HG03439 (cell line): Measurements from ENCODE around the gene ITPRIP.

ENCODE experiments used
- ATAC-seq: cut with Tn5 transposase; IDR thresholded peaks from one replicate; pipeline ENCODE4 v1.9.1; 2021; ENCODE audit warnings: mild to moderate bottlenecking, moderate library complexity; ENCODE audit not compliant: unreplicated experiment

ITPRIP gene

GRCh38 chr10:104288355-104288754, 49.9 kb downstream of the ITPRIP start:
- ATAC-seq = no peak

DNA sequence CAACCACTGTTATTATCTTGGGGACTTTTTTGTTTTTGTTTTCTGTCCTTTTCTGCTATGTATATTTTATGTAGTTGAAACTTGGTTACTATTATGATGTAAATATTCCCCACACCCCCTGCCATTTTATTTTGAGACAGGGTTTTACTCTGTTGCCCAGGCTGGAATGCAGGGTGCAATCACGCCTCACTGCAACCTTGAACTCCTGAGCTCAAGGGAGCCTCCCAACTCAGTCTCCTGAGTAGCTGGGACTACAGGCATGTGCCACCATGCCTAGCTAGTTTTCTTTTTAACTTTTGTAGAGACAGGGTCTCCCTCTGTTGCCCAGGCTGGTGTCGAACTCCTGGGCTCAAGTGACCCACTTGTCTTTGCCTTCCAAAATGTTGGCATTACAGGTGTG, 51.3 kb downstream of the ITPRIP start:
- no peak for ATAC-seq

GRCh38 chr10:104284846-104285245, 53.4 kb downstream of the ITPRIP start:
- ATAC-seq = no peak

DNA sequence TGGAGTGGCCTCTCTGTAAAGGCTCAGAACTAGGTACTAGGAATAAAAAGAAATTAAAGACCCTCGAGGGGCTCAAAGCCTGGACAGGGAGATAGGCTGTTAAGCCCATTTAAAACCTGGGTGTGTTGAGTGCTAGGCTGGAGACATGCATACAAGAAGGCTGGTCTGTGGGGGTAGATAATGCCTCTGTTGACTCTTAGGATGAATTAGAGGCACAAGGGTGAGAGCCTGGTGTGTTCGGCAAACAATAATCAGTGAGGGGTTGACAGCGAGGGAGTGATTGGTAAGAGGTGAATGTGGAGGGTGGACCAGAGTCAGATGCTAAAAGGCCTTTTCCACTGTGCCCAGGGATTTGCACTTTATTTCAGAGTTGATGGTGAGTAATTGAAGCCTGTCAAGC, 56.6 kb downstream of the ITPRIP start:
- no peak for ATAC-seq

DNA sequence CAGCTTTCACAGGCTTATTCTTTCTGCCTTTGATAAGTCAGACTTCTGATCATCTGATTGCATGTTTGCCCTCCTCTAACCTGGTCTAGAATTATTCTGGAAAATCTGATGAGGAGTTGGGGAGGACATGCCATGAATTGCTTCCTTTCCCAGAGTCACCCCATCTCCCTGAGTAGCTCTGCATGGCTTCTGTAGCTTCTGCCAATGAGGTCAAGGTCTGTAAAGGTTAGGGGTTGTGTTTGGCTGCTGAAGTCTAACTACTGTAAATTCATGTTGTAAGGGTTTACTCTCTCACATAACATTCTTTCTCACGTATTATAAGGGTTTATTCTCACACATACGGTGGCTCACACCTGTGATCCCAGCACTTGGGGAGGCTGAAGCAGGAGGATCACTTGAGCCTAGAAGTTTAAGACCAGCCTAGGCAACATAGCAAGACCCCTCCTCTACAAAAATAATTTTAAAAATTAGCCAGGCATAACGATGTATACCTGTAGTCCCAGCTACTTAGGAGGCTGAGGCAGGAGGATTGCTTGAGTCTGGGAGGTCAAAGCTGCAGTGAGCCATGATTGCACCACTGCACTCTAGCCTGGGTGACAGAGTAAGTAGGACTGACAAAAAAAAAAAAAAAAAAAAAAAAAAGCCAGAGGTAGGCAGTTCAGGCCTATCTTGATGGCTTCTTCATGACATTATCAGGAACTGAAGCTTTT, 58.6 kb downstream of the ITPRIP start:
- ATAC-seq = no peak

DNA sequence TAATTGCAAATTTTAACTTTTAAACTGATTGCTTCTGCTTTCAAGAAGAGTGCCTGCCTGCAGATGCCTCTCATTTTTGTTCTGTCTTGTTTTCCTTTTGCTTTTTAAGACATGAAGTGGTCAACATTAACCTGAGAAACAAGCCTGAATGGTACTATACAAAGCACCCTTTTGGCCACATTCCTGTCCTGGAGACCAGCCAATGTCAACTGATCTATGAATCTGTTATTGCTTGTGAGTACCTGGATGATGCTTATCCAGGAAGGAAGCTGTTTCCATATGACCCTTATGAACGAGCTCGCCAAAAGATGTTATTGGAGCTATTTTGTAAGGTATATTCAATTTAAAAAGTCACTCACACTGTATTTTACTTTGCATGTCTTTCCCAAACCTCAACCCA, 60.5 kb downstream of the ITPRIP start:
- ATAC-seq = no peak

DNA sequence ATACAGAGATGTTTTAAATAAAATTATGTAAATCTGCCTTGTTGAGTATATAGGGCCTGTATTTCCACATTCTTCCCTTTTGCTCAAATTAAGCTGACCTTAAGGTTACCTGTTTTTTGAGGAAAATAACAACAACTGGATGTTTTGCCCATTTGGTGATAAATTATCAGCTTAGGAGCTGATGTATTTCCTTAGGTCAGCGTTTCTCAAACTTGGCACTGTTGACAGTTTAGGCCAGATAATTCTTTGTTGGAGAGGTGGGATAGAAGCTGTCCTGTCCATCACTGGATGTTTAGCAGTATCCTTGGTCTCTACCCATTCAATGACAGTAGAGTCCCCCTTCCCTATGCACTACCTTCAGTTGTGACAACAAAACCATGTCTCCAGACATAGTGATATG, 62.1 kb downstream of the ITPRIP start:
- no peak for ATAC-seq

DNA sequence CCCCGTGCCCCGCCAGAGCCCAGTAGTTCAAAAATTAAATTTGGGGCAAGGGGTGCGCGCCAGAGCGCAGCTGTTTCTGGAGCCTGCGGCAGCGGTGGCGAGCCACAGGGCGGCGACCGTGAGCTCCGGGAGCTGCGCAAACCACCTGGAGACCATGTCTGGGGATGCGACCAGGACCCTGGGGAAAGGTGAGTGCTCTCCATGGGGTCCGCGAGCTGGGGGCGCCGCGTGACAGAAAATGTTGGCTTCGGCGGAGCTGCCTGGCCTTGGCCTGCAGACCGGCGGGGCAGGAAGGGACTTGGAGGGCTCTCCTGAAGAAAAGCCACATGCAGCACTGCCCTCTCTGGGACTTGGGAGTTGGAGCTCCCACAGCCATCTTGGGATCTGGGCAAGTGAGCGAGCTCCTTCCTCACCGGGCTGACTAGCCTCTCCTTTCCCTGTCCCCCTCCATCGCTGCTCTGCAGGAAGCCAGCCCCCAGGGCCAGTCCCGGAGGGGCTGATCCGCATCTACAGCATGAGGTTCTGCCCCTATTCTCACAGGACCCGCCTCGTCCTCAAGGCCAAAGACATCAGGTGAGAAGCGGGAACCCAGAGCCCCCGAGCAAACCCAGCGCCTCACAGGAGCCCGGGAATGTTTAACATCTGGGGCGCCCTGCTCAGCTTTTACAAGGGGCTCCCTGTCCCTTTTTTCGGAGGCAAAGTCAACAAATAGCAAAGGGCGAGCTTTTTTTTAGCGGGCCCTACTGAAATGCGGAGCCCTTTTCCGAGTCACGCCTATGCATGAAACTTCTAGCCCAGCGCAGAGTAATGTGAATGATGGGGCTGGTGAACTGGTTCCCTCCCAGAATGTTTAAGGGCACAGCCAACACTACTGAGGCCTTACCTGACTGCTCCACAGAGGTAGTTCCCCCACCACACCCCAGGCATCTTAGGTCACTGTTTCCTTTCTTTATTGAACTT, 63.2 kb downstream of the ITPRIP start:
- ATAC-seq = peak; percentile 83

DNA sequence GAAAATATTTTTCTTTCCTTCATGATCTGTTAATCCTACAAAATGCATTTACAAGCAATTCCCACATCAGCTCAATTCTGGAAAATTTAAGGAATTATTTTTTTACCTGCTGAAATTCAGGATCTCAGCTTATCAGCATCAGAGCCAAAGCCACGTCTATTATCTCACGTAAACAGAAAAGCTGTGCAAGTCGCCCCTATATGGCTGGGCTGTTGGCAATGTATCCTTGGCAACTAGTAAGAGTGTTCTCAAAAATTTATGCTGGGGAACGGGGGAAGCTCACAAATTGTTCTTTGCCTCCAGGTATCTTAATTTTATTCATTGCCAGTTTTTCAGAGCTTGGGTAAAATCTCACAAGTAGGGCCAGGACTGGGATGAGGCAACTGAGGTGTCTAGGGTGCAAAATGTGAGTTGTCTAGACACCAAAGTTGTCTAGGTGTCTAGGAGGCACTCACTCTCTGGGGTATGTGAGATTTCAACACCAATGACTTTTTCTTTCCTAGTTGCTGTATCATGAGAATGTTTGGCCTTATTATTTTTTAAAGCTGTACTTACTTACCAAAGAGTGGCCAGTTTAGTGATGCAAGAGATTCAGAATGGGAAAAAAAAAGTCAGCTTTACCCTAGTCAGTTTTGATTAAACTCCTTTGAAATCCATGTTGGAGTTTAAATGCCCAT, 64.2 kb downstream of the ITPRIP start:
- ATAC-seq = no peak

DNA sequence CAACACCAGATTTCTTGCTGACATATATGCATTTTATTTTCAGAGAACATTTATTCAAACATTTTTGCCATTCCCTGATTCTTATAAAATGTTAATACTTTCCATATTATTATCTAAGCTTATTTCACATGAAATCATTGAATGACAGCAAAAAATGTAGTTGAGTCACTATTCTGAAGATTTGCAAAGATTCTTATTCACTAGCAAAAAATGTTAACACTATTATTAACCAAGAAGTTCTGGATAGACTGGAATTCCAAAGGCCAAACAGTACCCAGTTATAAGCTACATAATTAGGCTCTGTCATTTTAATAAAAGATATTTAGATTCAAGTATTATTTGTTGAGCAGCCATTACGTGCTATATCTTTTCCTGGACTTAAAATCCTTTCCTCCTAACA, 65.0 kb downstream of the ITPRIP start:
- ATAC-seq = no peak

GRCh38 chr10:104268713-104269645, 69.3 kb downstream of the ITPRIP start, which contains the start of gene GSTO2:
TSS of gene GSTO2 (plus strand) at chr10:104269184. CDS start at chr10:104274916, 5,732 bp downstream.
- ATAC-seq = peak; percentile 98

DNA sequence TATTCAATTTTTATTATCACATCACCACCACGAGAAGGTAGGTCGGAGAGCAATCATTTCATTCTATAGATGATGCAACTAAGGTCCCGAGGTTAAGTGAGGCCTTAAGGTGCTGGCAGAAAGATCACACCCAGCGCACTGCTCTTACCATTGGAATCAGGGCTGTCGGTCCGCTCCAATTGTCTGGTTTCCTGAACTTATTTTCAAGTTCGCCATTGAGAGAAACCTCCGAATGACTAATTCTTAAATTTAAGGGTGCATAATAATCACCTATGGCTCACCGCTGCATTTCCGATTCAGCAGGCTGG, 69.9 kb downstream of the ITPRIP start:
- ATAC-seq = no peak

GRCh38 chr10:104267721-104268404, 70.4 kb downstream of the ITPRIP start:
- ATAC-seq = no peak

DNA sequence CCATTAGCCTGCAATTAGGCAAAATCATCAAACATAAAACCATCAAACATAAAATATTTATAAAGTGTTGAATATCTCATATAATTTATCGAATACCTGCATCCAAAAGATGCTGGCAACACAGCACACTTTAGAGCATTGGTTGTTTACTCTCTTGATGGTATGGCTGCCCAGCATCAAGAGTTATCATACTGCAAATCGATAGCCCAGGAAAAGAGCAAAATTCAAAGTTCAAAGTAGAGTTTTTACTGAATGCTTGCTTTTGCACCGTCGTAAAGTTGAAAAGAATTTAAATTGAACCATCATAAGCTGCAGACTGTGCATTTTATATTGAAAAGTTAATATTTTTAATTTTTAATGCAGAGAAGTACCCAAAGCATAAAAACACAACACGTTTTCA, 73.5 kb downstream of the ITPRIP start:
- no peak for ATAC-seq

GRCh38 chr10:104262055-104262454, 76.2 kb downstream of the ITPRIP start:
- no peak for ATAC-seq

DNA sequence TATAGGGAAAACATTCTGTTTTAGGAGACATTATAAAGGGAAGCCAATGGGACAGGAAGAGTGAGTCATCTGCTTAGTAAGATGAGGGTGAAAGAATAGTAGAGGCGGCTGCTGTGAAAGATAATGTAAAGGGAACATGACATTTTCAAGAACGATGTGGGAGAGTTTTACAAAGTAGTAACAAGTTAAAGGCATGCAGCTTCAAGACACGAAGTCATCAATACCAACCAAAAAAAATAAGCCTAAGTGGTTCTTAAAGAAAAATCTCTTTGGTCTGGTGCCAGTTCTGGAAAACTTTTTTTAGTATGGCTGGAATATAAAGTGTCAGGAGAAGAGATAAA, 77.5 kb downstream of the ITPRIP start:
- no peak for ATAC-seq

DNA sequence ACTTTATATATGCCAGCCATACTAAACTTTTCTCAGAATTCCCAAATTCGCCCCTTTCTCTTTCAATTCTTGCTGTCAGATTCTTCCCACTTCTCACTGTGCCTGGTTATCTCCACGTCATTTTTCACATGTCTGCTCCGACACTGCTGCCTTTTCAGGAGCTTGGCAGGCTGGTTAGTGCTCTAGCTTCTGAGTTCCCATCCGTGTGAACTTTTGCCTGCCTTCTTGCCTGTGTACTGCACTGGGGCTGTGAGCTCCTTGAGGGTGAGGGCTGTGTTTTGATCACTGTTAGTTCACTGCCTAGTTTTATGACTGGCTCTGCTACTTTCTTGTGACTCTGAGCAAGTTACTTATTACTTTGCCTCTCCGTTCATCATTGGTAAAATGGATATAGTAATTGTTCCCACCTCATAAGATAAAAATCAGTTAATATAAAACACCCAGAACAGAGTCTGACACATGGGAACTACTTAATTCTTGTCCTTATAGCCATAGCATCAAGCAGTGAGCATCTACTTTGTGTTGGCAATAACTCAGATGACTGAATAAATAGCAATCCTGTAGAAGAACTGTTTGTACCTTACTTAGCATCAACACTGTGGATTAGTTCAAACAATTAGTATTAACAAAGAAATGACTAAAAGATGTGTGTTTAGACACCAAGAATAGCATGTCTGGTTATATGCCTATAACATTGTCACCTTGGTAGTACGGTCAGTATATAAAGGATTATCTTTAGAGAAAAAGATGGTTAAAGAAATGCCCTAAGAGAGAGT, 78.1 kb downstream of the ITPRIP start:
- no peak for ATAC-seq
